HG02588 (cell line): ENCODE data around the gene ALDH3A2.
"Not testable (repeated sequence)": the region's sequence is repeated elsewhere in the genome, so short reads cannot be mapped to it uniquely, and the experiment has no call there.

Experiments
- ATAC-seq: cut with Tn5 transposase; IDR thresholded peaks from one replicate; pipeline ENCODE4 v1.9.1; 2021; ENCODE audit warnings: mild to moderate bottlenecking, moderate library complexity; ENCODE audit not compliant: unreplicated experiment

Gene ALDH3A2

GRCh38 chr17:19677736-19678379 lies 29.3 kb downstream of the ALDH3A2 start:
- ATAC-seq: no peak

GRCh38 chr17:19678581-19679453 lies 30.3 kb downstream of the ALDH3A2 start:
- ATAC-seq: no peak

DNA sequence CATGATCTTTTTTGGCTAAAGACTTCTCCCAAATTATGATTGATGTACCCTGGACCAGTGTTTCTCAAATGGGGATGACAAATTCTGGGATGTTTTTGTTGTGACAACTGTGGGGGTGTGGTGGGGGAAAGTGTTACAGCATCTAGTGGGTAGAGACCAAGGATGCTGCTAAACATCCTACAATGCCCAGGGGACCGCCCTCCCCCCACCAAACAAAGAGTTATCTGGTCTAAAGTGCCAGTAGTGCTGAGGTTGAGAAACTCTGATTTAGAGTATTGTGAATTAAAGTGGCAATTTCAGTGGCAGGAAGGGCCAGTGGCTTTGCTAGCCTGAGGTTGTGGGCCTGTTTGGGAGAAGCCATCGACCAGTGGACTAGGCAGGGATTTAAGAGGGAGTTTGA lies 34.6 kb downstream of the ALDH3A2 start:
- ATAC-seq: no peak

GRCh38 chr17:19684909-19685580 lies 36.5 kb downstream of the ALDH3A2 start:
- not testable (repeated sequence) for ATAC-seq

DNA sequence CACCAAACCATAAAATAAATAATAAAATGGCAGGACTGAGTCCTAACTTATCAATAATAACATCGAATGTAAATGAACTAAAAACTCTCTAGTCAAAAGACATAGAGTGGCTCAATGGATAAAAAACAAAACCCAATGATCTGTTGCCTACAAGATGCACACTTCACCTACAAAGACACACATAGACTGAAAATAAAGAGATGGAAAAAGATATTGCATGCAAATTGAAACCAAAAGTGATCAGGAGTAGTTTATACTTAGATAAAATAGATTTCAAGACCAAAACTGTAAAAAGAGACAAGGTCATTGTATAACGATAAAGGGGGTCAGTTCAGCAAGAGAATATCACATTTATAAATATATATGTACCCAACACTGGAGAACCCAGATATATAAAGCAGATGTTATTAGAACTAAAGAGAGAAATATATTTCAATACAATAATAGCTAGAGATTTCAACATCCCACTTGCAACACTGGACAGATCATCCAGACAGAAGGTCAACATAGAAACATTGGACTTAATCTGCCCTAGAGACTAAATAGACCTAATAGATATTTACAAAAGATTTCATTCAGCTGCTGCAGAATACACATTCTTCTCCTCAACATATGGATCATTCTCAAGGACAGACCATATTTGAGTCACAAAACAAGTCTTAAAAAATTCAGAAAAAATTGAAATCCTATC lies 38.0 kb downstream of the ALDH3A2 start:
- no peak for ATAC-seq

- ATAC-seq: no peak
Observed at GRCh38 chr17:19702217-19702641, 53.7 kb downstream of the ALDH3A2 start.

- no peak for ATAC-seq
Observed at GRCh38 chr17:19703106-19703827, 54.7 kb downstream of the ALDH3A2 start.

DNA sequence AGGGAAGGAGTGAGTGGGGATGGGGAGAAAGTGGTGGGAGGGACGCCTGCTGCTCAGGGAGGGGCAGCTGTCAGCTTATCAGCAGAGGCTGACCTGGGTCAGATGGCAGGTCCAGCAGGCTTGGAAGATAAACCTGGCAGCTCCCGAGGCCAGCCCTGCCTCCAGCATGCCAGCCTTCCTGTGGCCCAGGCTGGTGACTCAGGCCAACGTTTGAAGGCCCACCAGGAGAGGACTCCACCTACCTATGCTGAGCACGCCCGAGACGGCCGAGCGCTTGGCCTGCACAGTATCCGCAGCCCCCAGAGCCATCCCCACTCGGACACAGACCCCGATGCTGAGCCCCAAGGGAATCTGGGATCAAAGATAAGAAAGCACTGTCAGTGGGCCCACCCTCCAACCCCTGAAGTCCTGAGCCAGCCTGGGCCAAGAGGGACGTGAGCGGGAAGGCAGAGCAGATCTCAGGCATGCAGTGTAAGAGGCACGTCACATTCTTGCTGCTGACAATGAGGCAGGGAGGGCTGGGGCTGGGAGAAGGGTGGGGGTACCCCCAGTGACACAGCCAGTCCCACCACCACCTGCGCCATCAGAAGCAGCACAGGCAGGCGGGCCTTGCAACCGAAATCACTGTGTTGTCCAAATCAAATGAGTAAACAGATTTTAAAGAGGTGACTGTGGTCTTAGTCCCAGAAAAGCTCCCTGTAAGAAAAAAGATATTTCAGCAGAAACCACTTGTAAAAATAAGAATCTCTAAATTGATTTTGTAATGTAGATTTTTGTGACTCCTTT lies 55.5 kb downstream of the ALDH3A2 start:
- no peak for ATAC-seq

DNA sequence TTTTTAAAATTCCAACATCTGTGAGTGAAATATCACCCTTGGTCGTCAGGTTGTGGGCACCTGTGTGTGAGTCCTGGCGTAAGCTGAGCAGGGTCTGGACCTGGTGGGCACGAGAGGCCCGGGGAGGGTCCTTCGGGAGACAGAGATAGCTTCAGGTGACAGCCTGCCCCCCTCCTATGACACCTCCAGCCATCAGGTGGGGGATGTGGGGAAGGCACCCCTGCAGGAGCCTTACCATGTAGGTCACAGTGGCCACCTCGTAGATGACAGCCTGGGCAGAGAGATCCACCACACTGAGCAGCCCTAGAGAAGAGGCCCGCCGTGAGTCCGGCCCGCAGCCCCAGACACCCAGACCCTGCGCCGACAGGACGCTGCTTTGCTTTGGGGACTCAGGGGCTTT lies 56.6 kb downstream of the ALDH3A2 start:
- no peak for ATAC-seq

- ATAC-seq: no peak
Observed at GRCh38 chr17:19705771-19706770, 57.5 kb downstream of the ALDH3A2 start.

DNA sequence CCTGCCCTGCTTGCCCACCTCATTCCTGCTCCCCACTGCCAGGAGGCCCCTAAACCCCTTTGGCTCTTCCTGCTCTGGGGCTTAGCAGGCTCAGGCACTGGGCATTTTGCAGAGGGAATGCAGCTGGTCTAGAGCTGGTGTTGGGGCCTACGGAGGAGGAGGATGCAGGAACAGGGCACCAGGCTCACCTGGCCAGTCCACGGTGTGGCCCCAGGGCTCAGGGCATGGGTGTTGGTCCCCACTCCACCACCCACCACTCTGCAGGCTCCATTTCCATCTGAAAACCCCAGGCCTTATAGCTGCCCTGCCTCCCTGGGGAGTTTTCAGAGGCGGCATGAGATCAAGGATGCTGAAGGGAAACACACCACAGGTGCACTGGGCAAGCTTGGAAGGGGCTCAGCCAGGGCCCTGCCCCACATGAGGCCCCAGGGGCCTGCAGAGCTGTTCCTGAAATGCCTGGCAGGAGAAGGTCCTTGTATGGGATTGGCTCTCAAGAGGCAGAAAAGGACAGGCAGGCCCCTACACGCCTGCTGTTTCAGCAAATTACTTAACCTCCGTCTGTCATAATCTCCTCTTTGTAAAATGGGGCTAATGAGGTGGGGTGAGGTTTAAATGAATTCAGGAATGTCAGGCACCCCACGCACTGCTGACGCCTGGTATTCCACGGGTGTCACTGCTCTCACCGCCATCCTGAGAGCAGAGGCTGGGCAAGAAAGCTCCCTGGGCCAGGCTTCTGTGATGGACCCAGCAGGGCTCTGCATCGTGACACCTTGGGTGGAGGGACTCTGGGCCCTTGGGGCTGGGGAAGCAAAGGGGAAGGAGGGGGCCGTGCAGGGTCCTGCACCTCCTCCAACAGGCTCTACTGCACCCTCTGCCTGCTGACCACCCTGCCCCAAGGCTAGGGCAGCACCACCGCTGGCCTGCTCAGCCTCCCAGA lies 58.5 kb downstream of the ALDH3A2 start:
- no peak for ATAC-seq

GRCh38 chr17:19707728-19708221 lies 59.2 kb downstream of the ALDH3A2 start:
- no peak for ATAC-seq

DNA sequence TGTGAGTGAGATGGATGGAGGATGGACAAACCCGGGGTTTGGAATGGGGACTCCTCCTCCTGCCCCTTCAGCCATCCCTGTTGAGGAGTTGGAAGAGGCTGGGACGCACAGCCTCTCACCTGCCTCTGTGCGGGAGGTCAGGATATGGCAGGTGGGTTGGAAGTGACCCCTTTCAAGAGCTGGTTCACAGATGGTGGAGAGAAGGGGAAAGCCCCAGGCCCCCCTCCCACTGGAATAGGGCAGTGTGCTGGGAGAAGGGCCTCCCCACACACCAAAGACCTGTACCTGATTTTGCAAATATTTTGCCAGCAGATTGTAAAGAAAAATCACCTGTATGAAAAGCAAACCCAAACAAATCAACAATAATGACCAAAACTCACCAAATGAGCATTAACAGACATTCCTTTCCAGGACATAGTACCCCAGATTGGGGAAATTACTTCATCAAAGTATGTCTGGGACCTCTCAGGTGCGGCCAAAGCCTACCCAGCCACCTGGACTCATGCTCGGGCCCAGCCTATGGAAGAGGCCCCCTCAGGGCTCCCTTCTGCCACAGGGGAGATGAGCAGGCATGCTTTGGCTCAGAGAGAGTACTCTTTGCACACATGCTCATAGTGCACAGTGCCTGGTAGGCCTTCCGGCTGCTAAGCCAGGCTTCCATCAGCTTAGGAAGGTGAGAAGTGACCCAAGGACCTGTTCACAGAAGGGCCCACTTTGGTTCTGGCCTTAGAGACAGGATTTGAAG lies 60.1 kb downstream of the ALDH3A2 start:
- ATAC-seq: no peak

GRCh38 chr17:19709841-19710240 lies 61.3 kb downstream of the ALDH3A2 start:
- no peak for ATAC-seq

DNA sequence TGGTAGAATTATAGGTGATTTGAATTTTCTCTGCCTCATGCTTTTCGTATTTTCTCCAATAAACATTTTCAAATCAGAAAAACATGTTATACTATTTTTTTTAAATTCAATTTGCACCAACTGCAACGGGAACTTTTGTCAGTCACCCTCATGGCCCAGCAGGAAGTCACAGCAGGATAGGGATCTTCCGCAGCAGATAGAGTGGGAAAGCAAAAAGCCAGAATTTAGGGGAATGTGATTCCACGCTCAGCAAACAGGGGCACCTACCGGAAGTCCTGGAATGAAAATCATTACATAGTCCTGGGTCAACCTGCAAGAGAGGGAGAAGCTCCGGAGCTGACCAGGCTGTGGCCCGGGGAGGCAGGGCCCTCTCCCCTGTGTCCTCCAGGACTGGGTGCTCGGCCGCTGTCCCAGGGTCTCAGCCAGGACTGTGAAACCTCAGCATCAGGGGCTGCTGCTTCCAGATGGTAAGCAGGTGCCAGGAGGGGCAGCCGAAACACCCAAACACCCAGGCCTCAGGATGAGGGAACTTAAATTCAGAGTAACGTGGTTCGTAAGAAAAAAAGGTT lies 64.0 kb downstream of the ALDH3A2 start:
- ATAC-seq: no peak

DNA sequence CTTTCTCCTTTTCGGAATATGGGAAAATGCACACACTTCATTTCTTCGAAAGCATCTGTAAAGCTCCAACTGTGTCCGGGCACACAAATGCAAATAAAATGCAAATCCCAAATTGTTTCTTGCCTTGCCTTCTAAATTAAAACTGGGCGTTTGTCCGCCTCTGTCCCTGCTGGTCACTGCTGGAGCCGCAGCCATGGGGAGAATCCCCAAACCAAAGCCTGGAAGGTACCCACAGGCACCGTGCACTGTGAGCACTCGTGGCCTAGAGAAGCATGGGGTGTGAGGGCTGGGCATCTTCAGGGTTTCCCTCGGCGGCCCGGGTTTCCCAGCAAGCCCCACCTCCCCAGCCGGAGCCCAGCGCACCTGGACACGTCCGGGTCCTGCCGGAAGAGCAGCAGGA lies 64.9 kb downstream of the ALDH3A2 start:
- ATAC-seq: no peak
